Pericardium fibroblast (primary cell): Measurements from ENCODE around the gene LIFR. TPM values are rescaled to one million over a fixed set of nuclear protein-coding genes. Genes with fewer than 3 reads are reported as not detected.

Source experiments
- total RNA-seq: library from RNA; depleted of rRNA; stranded (reverse); fragments of >200 nt; gene quantifications from 2 replicates; pipeline ENCODE4 v1.2.3, GENCODE V29; 2015

The LIFR gene
- 38.8 and 61.7 TPM in 2 replicates for total RNA-seq

GRCh38 chr5:38556599-38557307 is at the start of gene LIFR:
Gene LIFR, minus strand, starts transcription at chr5:38556646. Its CDS starts 25,999 bp downstream, at chr5:38530647.

